HG03060 (cell line): ENCODE measurements around the gene IFT43.

ENCODE experiments used
- ATAC-seq: cut with Tn5 transposase; IDR thresholded peaks from one replicate; pipeline ENCODE4 v1.9.1; 2021; ENCODE audit warnings: low read depth, moderate number of reproducible peaks; ENCODE audit not compliant: unreplicated experiment

The IFT43 gene

GRCh38 chr14:75985618-75986438 lies at the start of gene IFT43:
IFT43 (plus strand) TSS chr14:75985763; CDS start chr14:75985787, 24 bp downstream.
- no peak for ATAC-seq

GRCh38 chr14:75939200-75939599 lies 46.4 kb upstream of the IFT43 start:
- no peak for ATAC-seq

- no peak for ATAC-seq
These were observed 44.5 kb upstream of the IFT43 start for GRCh38 chr14:75941030-75941429.

- no peak for ATAC-seq
These were observed 40.8 kb upstream of the IFT43 start for GRCh38 chr14:75944607-75945241.

- no peak for ATAC-seq
These were observed 38.8 kb upstream of the IFT43 start for GRCh38 chr14:75946785-75947184.

GRCh38 chr14:75952489-75952888 lies 33.1 kb upstream of the IFT43 start:
- ATAC-seq = no peak

- ATAC-seq = no peak
These were observed 26.5 kb upstream of the IFT43 start for GRCh38 chr14:75959031-75959430.

GRCh38 chr14:75960231-75960630 lies 25.3 kb upstream of the IFT43 start:
- ATAC-seq = no peak

- no peak for ATAC-seq
These were observed 23.9 kb upstream of the IFT43 start for GRCh38 chr14:75961662-75962061.

DNA sequence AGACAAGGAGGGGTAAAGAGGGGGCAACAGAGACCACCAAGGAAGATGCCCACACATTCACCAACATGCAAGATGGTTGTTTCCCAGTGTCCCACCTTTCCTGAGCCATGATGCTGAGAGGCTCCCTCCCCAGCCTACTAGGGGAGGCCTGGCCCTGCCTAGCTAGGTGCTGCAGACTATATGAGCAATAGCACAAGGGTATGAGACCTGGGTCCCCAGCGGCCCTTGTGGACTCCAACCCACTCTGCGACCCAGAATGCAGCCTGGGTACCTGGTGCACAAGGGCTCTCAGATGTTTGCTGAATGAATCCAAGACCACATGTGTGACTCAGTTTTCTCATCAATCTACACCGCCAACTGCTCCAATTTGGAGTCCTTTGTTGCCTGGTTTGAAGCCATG lies 17.7 kb upstream of the IFT43 start:
- ATAC-seq = no peak

GRCh38 chr14:75968456-75968855 lies 17.1 kb upstream of the IFT43 start:
- no peak for ATAC-seq

DNA sequence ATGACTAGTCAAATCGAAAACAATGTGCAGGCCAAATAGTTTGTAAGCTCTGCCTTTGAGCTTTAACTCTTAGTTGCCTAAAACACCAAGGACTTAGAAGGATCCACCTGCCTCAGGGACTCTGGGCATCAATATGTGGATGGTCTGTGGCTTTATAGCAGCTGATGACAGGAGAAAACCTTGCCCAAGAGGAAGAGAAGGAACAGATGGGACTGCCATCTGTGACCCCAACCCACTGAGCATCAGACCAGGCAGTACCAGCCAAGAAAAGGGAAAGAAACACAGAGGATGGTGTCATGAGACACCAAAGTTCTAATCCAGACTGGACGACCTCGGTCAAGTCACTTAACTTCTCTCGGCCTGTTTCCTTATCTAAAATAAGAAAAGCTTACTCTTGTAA lies 16.4 kb upstream of the IFT43 start:
- no peak for ATAC-seq

DNA sequence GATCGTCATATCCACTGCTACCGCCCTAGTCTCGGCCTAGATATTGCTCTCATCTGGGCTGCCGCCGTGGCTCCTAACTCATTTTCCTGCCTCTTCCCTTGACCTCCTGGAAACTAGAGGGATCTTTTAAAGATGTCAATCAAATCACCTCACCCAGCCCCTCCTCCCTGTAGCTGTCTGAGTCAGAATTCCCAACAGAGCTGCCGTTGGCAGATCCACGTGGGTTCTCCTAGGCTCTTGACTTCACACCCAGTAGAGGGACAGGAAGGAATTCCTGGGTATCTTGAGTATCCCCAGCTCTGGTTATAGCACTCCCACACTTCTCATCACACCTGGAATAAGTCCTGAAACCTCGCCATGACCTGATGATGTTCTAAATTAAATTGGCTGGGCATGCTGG lies 15.7 kb upstream of the IFT43 start:
- no peak for ATAC-seq

DNA sequence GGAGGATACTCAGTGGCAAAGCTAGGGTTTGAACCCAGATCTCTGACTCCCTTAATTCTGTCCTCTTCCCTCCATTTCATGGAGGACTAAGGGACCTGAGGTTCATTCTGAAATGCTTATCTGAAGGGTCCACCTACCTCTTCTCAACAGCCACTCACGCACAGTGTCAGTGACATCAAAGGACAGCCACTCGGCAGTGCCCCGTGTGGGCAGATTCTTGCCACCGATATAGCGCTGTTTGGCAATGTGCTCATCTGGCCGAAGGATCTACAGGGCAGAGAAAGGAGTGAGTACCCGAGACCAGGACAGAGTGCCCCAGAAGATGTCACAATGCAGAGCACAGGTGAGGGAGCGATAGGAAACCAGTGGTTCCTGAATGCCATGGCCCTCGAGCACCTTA lies 14.6 kb upstream of the IFT43 start:
- no peak for ATAC-seq

DNA sequence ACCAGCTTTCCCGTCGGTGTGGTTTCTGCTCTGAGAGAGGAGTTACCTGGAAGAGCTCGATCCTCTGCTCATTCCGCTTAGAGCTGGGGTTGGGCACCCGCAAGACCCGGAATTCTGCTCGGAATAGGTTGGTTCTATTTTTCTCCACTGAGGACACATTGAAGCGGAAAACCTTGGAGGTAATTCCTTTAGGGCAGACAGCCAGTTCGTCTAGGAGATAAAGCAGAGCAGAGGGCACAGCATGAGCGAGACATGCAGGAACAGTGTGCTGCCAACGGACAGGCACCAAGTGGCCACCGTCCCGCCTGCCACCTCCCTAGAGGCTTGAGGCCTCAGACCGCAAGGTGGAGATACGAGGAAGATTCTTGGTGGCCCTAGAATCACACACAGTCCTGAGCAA lies 14.1 kb upstream of the IFT43 start:
- no peak for ATAC-seq

DNA sequence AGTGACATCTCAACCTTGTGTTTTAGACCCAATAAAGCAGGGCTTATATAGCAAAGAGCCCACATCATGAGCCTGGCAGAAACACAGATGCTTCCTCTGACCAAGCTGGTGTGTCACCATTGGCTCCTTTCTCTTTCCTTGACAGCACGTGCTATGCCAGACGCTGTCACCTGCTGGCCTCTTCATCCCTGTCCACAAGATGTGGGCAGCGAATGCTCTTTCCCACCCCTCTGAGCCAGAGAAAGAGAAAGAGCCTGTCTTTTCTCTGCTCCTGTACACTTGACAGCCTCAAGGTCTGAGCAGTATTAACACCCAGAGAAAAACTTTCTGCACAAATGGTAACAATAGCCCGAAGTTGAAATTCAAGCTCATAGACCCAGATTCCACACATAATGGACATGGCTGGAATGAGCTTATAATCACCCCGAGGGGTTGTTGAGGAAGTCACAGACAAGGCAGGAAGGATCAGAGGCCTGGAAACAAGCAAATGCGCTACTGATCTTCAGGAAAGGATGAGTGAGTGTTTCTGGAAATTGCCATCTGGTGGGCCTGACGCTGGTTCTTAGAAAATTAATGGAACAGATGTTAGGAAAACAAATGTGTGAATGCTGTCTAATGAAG lies 12.7 kb upstream of the IFT43 start:
- ATAC-seq = no peak

GRCh38 chr14:75976826-75977581 lies 8.6 kb upstream of the IFT43 start:
- no peak for ATAC-seq

- no peak for ATAC-seq
These were observed 8.0 kb upstream of the IFT43 start for GRCh38 chr14:75977582-75977943.

DNA sequence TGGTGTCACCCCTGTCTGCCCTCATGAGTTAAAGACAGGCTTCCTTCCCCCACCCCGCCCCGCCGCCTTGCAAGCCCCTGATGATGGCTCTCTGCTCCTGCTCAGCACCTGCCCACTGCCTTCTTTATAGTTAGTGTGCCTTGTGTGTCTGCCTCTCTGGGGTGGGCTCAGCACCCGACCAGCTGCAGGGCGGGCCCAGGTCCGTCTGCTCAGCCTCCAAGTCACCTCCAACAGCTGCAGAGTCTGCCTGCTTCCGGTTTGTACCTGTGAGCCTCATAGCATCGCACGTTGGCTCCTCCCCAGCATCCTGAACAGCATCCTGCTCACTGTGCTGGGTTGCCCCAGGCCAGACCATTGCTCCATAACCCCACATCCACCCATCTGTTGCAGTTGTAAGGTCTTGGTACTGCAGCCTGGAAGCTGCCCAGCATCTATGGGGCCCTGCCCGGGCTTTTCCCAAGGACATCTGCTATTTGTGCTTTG lies 7.3 kb upstream of the IFT43 start:
- no peak for ATAC-seq

DNA sequence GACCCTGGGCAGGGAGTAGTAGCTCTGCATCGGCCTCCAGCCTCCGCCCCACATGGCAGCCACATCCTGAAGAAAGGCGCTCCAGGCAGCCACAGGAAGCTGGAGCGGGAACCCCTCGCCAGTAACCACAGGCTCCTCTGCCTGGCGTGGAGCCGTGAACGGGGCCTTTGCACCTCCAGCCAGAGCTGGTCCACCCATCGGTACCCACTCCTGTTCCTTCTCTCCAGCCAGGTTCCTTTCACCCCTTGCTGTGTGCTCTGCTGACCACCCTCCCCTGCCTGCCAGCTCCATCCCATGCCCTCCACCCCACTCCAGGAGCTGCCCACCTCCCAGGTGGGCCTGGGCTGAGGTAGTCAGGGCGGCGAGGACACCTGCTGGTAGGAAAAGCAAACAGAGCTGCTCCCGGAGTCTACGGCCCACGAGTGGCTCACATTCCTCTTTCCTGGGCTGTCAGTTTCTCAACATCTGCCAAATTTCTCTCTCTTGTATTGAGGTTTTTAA lies 6.4 kb upstream of the IFT43 start:
- ATAC-seq = no peak
